ENCODE results near the gene TMEM80.
A peak's percentile ranks its signal among the peaks of the same experiment; 100 is the strongest.
"Not testable (repeated sequence)": the region's sequence is repeated elsewhere in the genome, so short reads cannot be mapped to it uniquely, and the experiment has no call there.

Gene TMEM80

DNA sequence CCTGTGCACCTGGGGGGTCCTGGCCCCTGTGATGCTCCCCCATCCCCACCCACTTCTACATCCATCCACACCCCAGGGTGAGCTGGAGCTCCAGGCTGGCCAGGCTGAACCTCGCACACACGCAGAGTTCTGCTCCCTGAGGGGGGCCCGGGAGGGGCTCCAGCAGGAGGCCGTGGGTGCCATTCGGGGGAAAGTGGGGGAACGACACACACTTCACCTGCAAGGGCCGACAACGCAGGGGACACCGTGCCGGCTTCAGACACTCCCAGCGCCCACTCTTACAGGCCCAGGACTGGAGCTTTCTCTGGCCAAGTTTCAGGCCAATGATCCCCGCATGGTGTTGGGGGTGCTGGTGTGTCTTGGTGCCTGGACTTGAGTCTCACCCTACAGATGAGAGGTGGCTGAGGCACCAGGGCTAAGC lies 31.7 kb downstream of the TMEM80 start:
- peaks cover 5% of the 10 kb centered on the region for H3K4me1 ChIP-seq (ENCODE audit: control insufficient read depth, insufficient read depth, low read length)
- H3K9ac ChIP-seq (ENCODE audit: low read depth, low read length), result no peak overlapping the region
- H3K4me3 ChIP-seq (ENCODE audit: low read depth, low read length), result no peak overlapping the region

GRCh38 chr11:727859-728748 lies 32.5 kb downstream of the TMEM80 start:
- Histone ChIP-seq H3K4me1 (ENCODE audit: control insufficient read depth, insufficient read depth, low read length) (peaks cover 5% of the 10 kb centered on the region), H3K9me3 (ENCODE audit: control insufficient read depth, insufficient read depth, low read length) (no peaks in the 10 kb centered on the region), H3K27me3 (ENCODE audit: control insufficient read depth, insufficient read depth, low read length) (no peaks in the 10 kb centered on the region), H3K4me3 (ENCODE audit: low read depth, low read length) (no peak overlapping the region), H3K36me3 (ENCODE audit: control insufficient read depth, insufficient read depth, low read length) (no peaks in the 10 kb centered on the region), H3K9ac (ENCODE audit: low read depth, low read length) (peak overlapping the region; percentile 47)

More for the DNA sequence above, 31.7 kb downstream of the TMEM80 start:
- Histone ChIP-seq H3K27me3 (ENCODE audit: control insufficient read depth, insufficient read depth, low read length) (no peaks in the 10 kb centered on the region), H3K36me3 (ENCODE audit: control insufficient read depth, insufficient read depth, low read length) (no peaks in the 10 kb centered on the region), H3K9me3 (ENCODE audit: control insufficient read depth, insufficient read depth, low read length) (no peaks in the 10 kb centered on the region)

DNA sequence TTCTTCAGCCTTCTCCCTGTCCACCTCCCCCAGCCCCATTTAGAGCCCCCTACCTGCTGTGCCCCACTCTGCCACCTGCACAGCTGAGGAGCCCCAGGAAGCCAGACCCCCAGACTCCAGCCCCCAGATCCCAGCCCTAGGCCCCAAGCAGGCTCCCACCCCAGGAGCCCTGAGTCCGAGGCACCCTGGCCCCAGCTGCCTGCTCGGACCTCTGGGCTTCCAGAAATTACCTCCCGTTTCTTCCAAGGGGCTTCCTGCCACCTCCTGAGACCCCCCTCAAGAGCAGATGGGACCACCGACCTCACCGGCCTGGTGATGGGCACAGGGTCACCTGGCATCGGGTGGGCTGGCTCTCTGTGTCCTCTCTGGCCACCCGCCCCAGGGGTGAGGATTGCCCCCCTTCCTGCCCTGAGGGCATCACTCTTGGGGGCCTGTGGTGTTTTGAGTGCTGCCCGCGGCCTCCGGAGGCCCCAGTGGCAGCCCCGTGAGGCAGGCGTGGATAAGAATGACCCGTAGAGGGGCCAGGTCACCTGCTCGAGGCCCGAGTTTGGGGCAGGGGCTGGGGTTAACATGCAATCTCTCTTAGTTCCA lies 33.4 kb downstream of the TMEM80 start:
- Histone ChIP-seq H3K4me3 (ENCODE audit: low read depth, low read length) (no peak overlapping the region), H3K9ac (ENCODE audit: low read depth, low read length) (no peak overlapping the region), H3K9me3 (ENCODE audit: control insufficient read depth, insufficient read depth, low read length) (no peaks in the 10 kb centered on the region), H3K4me1 (ENCODE audit: control insufficient read depth, insufficient read depth, low read length) (peaks cover 7% of the 10 kb centered on the region), H3K36me3 (ENCODE audit: control insufficient read depth, insufficient read depth, low read length) (no peaks in the 10 kb centered on the region), H3K27me3 (ENCODE audit: control insufficient read depth, insufficient read depth, low read length) (no peaks in the 10 kb centered on the region)

DNA sequence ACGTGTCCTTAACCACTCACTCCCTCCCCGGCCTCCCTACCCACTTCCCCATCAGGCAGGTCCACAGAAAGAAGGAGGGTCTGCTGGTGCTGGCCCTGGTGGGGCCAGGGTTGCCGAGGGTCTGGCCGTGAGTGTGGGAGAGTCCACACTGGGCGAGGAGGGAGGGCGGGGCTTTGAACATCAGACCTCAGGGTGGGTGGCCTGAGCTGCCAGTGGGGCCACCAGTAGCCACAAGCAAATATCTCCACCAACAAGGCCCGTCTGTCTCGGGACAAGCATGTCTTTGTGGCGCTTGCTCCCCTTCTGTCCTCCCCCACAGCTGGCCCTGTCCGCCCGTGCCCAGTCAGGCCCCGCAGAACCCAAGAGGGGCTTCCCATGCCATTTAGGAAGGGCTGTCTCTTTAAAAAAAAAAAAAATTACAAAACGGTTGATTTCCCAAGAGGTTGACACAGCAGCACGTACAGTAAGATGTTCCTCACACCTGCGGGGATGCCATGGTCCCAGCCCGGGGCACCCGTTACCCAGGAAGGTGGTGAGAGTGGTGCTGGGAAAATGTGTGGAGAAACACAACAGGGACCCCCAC lies 34.0 kb downstream of the TMEM80 start:
- Histone ChIP-seq H3K27me3 (ENCODE audit: control insufficient read depth, insufficient read depth, low read length) (no peaks in the 10 kb centered on the region), H3K9ac (ENCODE audit: low read depth, low read length) (no peak overlapping the region), H3K4me3 (ENCODE audit: low read depth, low read length) (no peak overlapping the region), H3K36me3 (ENCODE audit: control insufficient read depth, insufficient read depth, low read length) (no peaks in the 10 kb centered on the region), H3K9me3 (ENCODE audit: control insufficient read depth, insufficient read depth, low read length) (no peaks in the 10 kb centered on the region), H3K4me1 (ENCODE audit: control insufficient read depth, insufficient read depth, low read length) (peaks cover 7% of the 10 kb centered on the region)

- H3K4me1 ChIP-seq (ENCODE audit: control insufficient read depth, insufficient read depth, low read length), result peaks cover 2% of the 10 kb centered on the region
- no peaks in the 10 kb centered on the region for H3K36me3 ChIP-seq (ENCODE audit: control insufficient read depth, insufficient read depth, low read length)
- H3K27me3 ChIP-seq (ENCODE audit: control insufficient read depth, insufficient read depth, low read length), result no peaks in the 10 kb centered on the region
- H3K9me3 ChIP-seq (ENCODE audit: control insufficient read depth, insufficient read depth, low read length), result no peaks in the 10 kb centered on the region
- peak overlapping the region; percentile 3 for H3K9ac ChIP-seq (ENCODE audit: low read depth, low read length)
- H3K4me3 ChIP-seq (ENCODE audit: low read depth, low read length), result no peak overlapping the region
Measured at GRCh38 chr11:733072-733471, 37.5 kb downstream of the TMEM80 start.

DNA sequence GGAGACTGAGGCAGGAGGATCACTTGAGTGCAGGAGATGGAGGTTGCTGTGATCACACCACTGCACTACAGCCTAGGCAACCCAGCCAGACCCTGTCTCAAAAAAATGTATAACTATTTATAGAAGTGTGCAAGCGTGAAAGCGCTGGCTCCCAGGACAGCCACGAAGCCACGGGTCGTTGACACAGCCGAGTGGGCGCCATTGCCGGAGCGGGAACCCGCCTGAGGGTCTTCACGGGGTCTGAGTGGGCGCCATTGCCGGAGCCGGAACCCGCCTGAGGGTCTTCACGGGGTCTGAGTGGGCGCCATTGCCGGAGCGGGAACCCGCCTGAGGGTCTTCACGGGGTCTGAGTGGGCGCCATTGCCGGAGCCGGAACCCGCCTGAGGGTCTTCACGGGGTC lies 38.9 kb downstream of the TMEM80 start:
- not testable (repeated sequence) for H3K4me3 ChIP-seq (ENCODE audit: low read depth, low read length); H3K9ac ChIP-seq (ENCODE audit: low read depth, low read length); H3K36me3 ChIP-seq (ENCODE audit: control insufficient read depth, insufficient read depth, low read length); H3K9me3 ChIP-seq (ENCODE audit: control insufficient read depth, insufficient read depth, low read length); H3K4me1 ChIP-seq (ENCODE audit: control insufficient read depth, insufficient read depth, low read length); H3K27me3 ChIP-seq (ENCODE audit: control insufficient read depth, insufficient read depth, low read length)

- no peaks in the 10 kb centered on the region for H3K27me3 ChIP-seq (ENCODE audit: control insufficient read depth, insufficient read depth, low read length)
- H3K9ac ChIP-seq (ENCODE audit: low read depth, low read length), result no peak overlapping the region
- H3K9me3 ChIP-seq (ENCODE audit: control insufficient read depth, insufficient read depth, low read length), result no peaks in the 10 kb centered on the region
- no peak overlapping the region for H3K4me3 ChIP-seq (ENCODE audit: low read depth, low read length)
- H3K4me1 ChIP-seq (ENCODE audit: control insufficient read depth, insufficient read depth, low read length), result peaks cover 2% of the 10 kb centered on the region
- no peaks in the 10 kb centered on the region for H3K36me3 ChIP-seq (ENCODE audit: control insufficient read depth, insufficient read depth, low read length)
Measured at GRCh38 chr11:737366-737765, 41.8 kb downstream of the TMEM80 start.

- H3K9ac ChIP-seq (ENCODE audit: low read depth, low read length); H3K36me3 ChIP-seq (ENCODE audit: control insufficient read depth, insufficient read depth, low read length); H3K9me3 ChIP-seq (ENCODE audit: control insufficient read depth, insufficient read depth, low read length); H3K4me1 ChIP-seq (ENCODE audit: control insufficient read depth, insufficient read depth, low read length); H3K27me3 ChIP-seq (ENCODE audit: control insufficient read depth, insufficient read depth, low read length); H3K4me3 ChIP-seq (ENCODE audit: low read depth, low read length): not testable (repeated sequence)
Measured at GRCh38 chr11:737899-738298, 42.3 kb downstream of the TMEM80 start.

GRCh38 chr11:742156-742546 lies 46.5 kb downstream of the TMEM80 start:
- H3K4me3 ChIP-seq (ENCODE audit: low read depth, low read length), result no peak overlapping the region
- H3K4me1 ChIP-seq (ENCODE audit: control insufficient read depth, insufficient read depth, low read length), result peaks cover 9% of the 10 kb centered on the region
- H3K36me3 ChIP-seq (ENCODE audit: control insufficient read depth, insufficient read depth, low read length), result no peaks in the 10 kb centered on the region
- H3K27me3 ChIP-seq (ENCODE audit: control insufficient read depth, insufficient read depth, low read length), result no peaks in the 10 kb centered on the region
- no peak overlapping the region for H3K9ac ChIP-seq (ENCODE audit: low read depth, low read length)
- no peaks in the 10 kb centered on the region for H3K9me3 ChIP-seq (ENCODE audit: control insufficient read depth, insufficient read depth, low read length)

DNA sequence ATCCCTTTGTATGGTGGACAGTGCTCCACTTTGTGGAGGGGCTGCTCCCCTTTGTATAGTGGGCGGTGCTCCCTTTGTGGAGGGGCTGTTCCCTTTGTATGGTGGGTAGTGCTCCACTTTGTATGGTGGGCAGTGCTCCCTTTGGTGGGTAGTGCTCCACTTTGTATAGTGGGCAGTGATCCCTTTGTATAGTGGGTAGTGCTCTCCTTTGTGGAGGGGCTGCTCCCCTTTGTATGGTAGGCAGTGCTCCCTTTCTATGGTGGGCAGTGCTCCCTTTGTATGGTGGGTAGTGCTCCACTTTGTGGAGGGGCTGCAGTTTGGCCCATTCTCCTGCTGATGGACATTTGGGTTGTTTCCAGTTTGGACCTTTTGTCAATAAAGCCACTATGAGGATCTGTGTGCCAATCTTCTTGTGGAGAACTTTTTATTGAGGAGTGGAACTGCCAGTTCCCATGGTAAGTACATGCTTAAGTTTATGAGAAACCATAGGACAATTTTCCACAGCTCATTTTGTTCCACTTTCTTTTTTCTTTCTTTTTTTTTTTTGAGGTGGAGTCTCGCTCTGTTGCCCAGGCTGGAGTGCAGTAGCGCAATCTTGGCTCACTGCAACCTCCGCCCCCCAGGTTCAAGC lies 47.1 kb downstream of the TMEM80 start:
- H3K27me3 ChIP-seq (ENCODE audit: control insufficient read depth, insufficient read depth, low read length), result no peaks in the 10 kb centered on the region
- H3K9ac ChIP-seq (ENCODE audit: low read depth, low read length), result no peak overlapping the region
- H3K4me3 ChIP-seq (ENCODE audit: low read depth, low read length), result no peak overlapping the region
- peaks cover 9% of the 10 kb centered on the region for H3K4me1 ChIP-seq (ENCODE audit: control insufficient read depth, insufficient read depth, low read length)
- H3K36me3 ChIP-seq (ENCODE audit: control insufficient read depth, insufficient read depth, low read length), result no peaks in the 10 kb centered on the region
- H3K9me3 ChIP-seq (ENCODE audit: control insufficient read depth, insufficient read depth, low read length), result no peaks in the 10 kb centered on the region

DNA sequence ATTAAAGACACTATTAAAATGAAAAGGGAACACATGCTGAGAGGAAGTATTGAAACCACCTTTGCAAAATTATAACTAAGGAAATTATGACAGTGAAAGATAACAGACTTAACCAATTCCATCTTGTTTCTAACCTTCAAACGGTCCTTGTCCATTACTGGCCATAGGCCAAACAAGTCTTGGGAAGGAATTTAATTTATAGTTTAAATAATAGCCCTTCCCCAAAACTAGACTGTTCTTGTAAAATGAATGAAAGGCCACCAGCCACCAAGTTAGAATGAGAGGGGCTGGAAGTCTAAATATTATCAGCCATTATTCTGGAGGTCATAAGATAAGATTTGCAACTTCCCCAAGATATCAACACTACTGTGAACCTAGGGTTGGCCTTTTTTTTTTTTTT lies 49.8 kb downstream of the TMEM80 start:
- Histone ChIP-seq H3K9ac (ENCODE audit: low read depth, low read length) (no peak overlapping the region), H3K4me3 (ENCODE audit: low read depth, low read length) (no peak overlapping the region)

More for the DNA sequence above, 49.8 kb downstream of the TMEM80 start:
- Histone ChIP-seq H3K4me1 (ENCODE audit: control insufficient read depth, insufficient read depth, low read length) (peaks cover 11% of the 10 kb centered on the region), H3K36me3 (ENCODE audit: control insufficient read depth, insufficient read depth, low read length) (peaks cover 5% of the 10 kb centered on the region), H3K9me3 (ENCODE audit: control insufficient read depth, insufficient read depth, low read length) (no peaks in the 10 kb centered on the region), H3K27me3 (ENCODE audit: control insufficient read depth, insufficient read depth, low read length) (no peaks in the 10 kb centered on the region)
